D721Med (cell line): ENCODE data around the gene STX16.
"Not testable (repeated sequence)": the region's sequence is repeated elsewhere in the genome, so short reads cannot be mapped to it uniquely, and the experiment has no call there.

Source experiments
- DNase-seq: peaks from one replicate; pipeline ENCODE4 v3.0.0; 2011; ENCODE audit warnings: low spot score; ENCODE audit not compliant: insufficient read length
- FAIRE-seq: peaks from 2 replicates; lab custom pipeline; 2011; peaks lifted over from hg19 to GRCh38; lab: Jason Lieb, UNC
- CTCF ChIP-seq: IDR thresholded peaks from 2 replicates; pipeline ENCODE4 v1.5.1; 2012; ENCODE audit warnings: mild to moderate bottlenecking, control low read depth; ENCODE audit not compliant: insufficient read depth; ENCODE audit errors: missing control alignments

Gene STX16

GRCh38 chr20:58721951-58722778 is 71.1 kb downstream of the STX16 start:
- no peak for FAIRE-seq
- DNase-seq, result no peak
- TF ChIP-seq CTCF, result no peak

- DNase-seq (no peak), FAIRE-seq (no peak)
- TF ChIP-seq CTCF, result no peak
Measured at GRCh38 chr20:58722877-58723627, 72.0 kb downstream of the STX16 start.

GRCh38 chr20:58723628-58723984 is 72.5 kb downstream of the STX16 start:
- no peak for TF ChIP-seq CTCF
- DNase-seq, result no peak
- FAIRE-seq, result no peak

- FAIRE-seq, DNase-seq: not testable (repeated sequence)
Measured at GRCh38 chr20:58726156-58726555, 75.1 kb downstream of the STX16 start.
